ENCODE measurements around the gene TLR9. TPM values are rescaled to one million over a fixed set of nuclear protein-coding genes. Genes with fewer than 3 reads are reported as not detected.

TLR9 gene
- total RNA-seq, 4 donors from 2014 or later: not detected

DNA sequence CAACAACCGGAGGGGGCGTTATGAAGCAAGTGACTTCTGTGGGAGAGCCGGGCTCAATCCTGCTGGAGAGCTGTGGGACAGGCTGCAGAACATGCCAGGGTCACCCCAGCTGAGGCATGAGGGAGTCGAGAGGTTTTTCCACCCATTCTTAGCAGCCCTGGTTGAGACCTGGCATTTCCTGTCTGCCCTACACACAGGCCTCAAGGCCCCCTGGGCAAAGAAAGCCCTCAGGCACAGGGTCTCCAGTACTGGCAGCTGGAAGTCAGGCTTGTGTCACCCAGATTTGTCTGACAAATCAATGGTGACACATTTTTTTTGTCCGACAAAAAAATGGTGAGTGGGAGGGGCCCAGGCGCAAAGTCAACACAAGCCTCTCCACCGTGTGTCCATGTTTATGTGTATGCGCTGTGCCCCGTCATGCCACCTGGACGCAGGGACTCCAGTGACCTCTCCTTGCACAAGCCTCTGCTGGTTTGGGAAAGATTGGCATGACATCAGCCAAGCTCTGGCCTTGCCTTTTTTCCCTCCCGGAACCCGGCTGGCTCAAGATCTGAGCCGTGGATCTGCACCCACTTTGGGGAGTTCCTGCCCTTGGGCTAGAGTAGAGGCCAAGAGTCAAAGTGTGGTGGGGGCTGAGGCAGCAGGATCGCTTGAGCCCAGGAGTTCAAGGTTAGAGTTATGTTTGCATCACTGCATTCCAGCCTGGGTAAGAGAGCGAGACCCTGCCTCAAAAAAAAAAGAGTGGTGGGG is 48.3 kb downstream of the TLR9 start:
- no peak for ATAC-seq
- H3K9me3 ChIP-seq: no peaks in the 10 kb centered on the region
- TF ChIP-seq EP300 (IDR thresholded peaks at IDR 0.05) (no peak), CTCF (IDR thresholded peaks at IDR 0.05) (no peak), POLR2A (IDR thresholded peaks at IDR 0.05) (no peak), POLR2AphosphoS5 (IDR thresholded peaks at IDR 0.05) (no peak)

DNA sequence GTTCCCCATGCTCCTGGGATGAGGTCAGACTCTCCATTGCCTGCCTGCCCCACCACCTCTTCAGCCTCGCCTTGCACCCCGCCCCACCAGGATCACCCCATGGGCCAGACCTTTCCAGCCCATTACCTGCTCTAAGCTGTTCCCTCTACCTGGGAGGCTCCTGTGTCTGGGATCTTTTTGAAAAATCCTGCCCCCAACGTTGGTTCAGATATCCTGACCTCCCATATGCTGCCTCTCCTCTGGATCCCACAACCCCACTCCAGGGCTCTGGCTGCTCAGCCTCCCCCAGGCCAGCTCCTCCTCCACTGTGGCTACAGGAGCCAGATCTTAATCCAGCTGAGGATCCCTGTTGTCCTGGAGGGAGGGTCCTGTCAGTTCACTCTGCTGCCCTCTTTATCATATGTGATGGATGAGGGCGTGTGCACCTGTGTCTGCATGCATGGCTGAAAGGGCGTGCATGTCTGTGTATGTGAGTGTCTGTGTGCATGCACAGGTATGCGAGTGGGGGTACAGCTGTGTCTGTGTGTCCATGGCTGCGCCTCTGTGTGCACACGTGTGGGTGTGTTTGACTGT is 49.2 kb downstream of the TLR9 start:
- TF ChIP-seq POLR2A (IDR thresholded peaks at IDR 0.05): no peak
- TF ChIP-seq POLR2AphosphoS5 (IDR thresholded peaks at IDR 0.05): no peak
- TF ChIP-seq CTCF (IDR thresholded peaks at IDR 0.05): no peak
- no peak for TF ChIP-seq EP300 (IDR thresholded peaks at IDR 0.05)
- ATAC-seq: no peak
- Histone ChIP-seq H3K36me3 (no peaks in the 10 kb centered on the region), H3K4me3 (no peak overlapping the region), H3K27ac (no peak overlapping the region), H3K4me1 (no peaks in the 10 kb centered on the region), H3K27me3 (no peaks in the 10 kb centered on the region), H3K9me3 (no peaks in the 10 kb centered on the region)
- 89% methylated on average over 6 of the region's 8 CpGs; no CpG with 5 or more reads in 1 of the 2 donors for WGBS, 2 donors (ENCODE audit: low coverage in 1 of 2)

More for the DNA sequence above, 48.3 kb downstream of the TLR9 start:
- Histone ChIP-seq H3K4me1 (no peaks in the 10 kb centered on the region), H3K27ac (no peak overlapping the region), H3K4me3 (no peak overlapping the region), H3K36me3 (no peaks in the 10 kb centered on the region), H3K27me3 (no peaks in the 10 kb centered on the region)
- 91% methylated on average over 7 of the region's 15 CpGs; no CpG with 5 or more reads in 1 of the 2 donors for WGBS, 2 donors (ENCODE audit: low coverage in 1 of 2)

DNA sequence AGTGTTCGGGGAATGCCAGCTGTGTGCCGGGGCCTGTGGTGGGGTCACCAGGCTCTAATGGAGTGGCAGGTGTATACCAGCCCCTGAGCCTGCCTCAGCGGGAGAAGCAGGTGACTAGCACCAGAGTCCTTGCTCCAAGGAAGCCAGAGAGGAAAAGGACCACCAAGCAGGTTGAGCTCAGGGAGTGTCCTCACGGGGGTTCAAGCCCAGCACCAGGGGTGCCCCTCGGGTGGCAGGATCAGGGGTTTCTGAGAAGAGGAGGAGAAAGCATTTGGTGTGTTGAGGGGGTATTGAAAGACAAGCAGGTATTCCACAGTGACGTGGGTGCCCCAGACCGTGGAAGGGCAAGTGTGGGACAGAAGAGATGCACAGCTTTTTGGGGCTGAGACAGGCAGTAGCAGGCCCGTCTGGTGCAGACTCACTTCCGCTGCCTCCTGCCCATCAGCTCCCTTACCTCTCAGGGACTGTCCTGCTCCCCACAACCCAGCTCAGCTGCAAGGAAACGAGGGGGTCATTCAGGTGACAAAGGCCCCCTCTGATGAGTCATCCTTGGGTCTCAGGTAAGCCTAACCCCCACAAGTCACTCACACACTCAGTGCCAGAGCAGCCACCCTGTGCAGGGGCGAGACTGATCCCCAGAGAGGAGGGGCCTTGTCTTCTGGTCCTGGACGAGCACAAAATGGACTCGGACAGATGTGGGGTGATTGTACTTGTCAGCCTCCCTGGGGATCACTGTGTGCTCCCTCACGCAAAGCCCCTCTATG is 49.8 kb downstream of the TLR9 start:
- no peak overlapping the region for H3K4me3 ChIP-seq
- no peaks in the 10 kb centered on the region for H3K27me3 ChIP-seq
- TF ChIP-seq CTCF (IDR thresholded peaks at IDR 0.05) (no peak), POLR2A (IDR thresholded peaks at IDR 0.05) (no peak), POLR2AphosphoS5 (IDR thresholded peaks at IDR 0.05) (no peak), EP300 (IDR thresholded peaks at IDR 0.05) (no peak)
- H3K36me3 ChIP-seq: no peaks in the 10 kb centered on the region
- WGBS, 2 donors (ENCODE audit: low coverage in 1 of 2): 92 to 100% methylated on average over 2 to 6 of the region's 14 CpGs
- H3K4me1 ChIP-seq: no peaks in the 10 kb centered on the region
- ATAC-seq: no peak
- H3K9me3 ChIP-seq: no peaks in the 10 kb centered on the region
- no peak overlapping the region for H3K27ac ChIP-seq

- H3K36me3 ChIP-seq: no peaks in the 10 kb centered on the region
- WGBS, 2 donors (ENCODE audit: low coverage in 1 of 2): 73 to 93% methylated on average over 5 to 7 of the region's 9 CpGs
- H3K27ac ChIP-seq: no peak overlapping the region
- H3K4me1 ChIP-seq: no peaks in the 10 kb centered on the region
- TF ChIP-seq POLR2AphosphoS5 (IDR thresholded peaks at IDR 0.05) (no peak), POLR2A (IDR thresholded peaks at IDR 0.05) (no peak), CTCF (IDR thresholded peaks at IDR 0.05) (no peak), EP300 (IDR thresholded peaks at IDR 0.05) (no peak)
- no peak overlapping the region for H3K4me3 ChIP-seq
- no peak for ATAC-seq
- H3K27me3 ChIP-seq: no peaks in the 10 kb centered on the region
- H3K9me3 ChIP-seq: no peaks in the 10 kb centered on the region
These were observed 50.5 kb downstream of the TLR9 start for GRCh38 chr3:52174896-52175295.

All from gastroesophageal sphincter (tissue), 4 donors.